Retinal pigment epithelial cell (primary cell): ENCODE data around the gene APOF.

Source experiments
- DNase-seq: peaks from one replicate; pipeline ENCODE4 v3.0.0-alpha.2; 2010; ENCODE audit warnings: low read depth
- H3K4me3 ChIP-seq: 2 replicates; pipeline ENCODE4 v1.5.1; 2011; ENCODE audit warnings: mild to moderate bottlenecking, low read length, control low read depth, moderate library complexity
- TF ChIP-seq, protein P1 (sequence below): conservative IDR thresholded peaks from 2 replicates; pipeline ENCODE4 v1.5.1; 2011; ENCODE audit warnings: low read depth, low read length, control low read depth, inconsistent platforms

Gene APOF

DNA sequence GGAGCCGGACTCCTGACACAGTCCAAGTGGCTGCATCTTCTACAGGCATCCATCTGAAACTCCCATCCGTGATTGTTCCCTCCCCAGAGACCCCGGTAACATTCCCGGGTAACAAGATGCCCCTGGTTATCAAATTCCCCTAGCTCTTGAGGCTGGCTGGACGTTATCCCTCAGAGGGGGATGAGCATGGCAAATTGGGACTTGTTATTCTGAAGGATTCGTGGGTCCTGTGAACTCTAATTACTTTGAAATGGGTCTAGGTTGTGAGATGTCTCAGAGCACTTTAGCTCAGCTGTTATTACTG lies 28.2 kb downstream of the APOF start:
- H3K4me3 ChIP-seq, result peak overlapping the region; percentile 75
- TF ChIP-seq, protein P1, sequence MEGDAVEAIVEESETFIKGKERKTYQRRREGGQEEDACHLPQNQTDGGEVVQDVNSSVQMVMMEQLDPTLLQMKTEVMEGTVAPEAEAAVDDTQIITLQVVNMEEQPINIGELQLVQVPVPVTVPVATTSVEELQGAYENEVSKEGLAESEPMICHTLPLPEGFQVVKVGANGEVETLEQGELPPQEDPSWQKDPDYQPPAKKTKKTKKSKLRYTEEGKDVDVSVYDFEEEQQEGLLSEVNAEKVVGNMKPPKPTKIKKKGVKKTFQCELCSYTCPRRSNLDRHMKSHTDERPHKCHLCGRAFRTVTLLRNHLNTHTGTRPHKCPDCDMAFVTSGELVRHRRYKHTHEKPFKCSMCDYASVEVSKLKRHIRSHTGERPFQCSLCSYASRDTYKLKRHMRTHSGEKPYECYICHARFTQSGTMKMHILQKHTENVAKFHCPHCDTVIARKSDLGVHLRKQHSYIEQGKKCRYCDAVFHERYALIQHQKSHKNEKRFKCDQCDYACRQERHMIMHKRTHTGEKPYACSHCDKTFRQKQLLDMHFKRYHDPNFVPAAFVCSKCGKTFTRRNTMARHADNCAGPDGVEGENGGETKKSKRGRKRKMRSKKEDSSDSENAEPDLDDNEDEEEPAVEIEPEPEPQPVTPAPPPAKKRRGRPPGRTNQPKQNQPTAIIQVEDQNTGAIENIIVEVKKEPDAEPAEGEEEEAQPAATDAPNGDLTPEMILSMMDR, result no peak
- DNase-seq, result no peak

DNA sequence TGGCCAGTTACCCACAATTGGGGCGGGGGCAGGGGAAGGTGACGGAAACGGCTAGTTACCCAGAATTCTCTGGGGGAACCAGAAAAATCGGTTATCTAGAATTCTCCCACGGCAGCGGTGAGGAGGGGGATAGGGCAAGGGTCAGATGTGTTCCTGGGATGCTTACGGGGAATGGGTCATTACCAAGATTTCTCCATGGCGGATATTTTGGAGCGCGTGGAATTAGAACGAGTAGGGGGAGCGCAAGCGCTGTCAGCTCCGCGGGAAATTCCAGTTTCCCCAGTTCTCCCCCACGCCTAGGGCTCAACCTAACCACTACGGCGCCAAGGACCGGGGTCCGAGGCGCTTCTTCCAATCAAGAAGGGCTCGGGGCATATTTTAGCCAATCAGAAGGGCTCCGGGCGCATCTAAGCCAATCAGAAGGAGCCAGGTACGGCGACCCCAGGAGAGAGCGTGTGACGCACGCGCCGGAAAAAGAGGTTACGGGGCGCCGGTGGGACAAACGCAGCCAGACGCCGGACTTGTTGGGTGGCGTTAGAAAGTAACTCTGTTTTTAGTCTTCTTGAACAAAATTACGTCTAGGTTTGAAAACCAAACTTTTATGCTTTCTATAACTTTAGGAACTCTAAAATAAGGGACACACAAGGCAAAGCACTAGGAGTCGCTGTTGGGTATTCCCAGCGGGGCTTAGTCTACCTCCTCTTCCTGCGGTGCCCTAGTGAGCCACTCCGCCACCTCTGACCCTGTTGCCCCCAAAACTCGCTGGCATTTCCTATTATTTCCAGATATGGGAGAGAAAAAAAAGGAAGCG lies 28.8 kb downstream of the APOF start, which contains the start of gene PAN2:
Gene PAN2 (minus strand): TSS at position 322 of the 811 bp plus-strand sequence. CDS start 906 bp downstream, outside the sequence.
- TF ChIP-seq, protein P1, result peak; percentile 68
- DNase-seq, result peak; percentile 95
- peak within 1 kb of the TSS; percentile 75 for H3K4me3 ChIP-seq

DNA sequence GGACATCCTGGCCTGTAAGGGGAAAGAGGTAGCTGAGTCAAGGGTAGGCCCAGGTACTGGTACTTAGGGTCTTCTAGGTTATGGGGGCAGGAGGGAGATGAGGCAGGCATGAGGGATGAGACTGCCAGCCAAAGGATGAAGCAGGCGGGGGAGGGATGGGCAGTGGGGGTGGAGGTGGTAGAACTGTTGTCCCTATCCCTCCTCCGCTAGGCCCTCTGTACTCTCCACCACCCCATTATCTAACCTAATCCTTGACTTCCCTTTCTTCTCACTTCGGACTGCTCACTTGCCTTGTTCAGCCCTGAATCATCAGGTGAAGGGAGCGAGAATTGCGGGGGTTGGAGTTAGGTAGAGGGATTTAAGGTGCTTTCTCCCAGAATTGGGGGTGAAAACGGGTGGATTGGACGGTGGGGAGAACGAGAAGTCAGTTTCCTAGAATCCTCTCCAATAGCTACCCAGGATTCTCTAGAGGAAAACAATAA lies 29.4 kb downstream of the APOF start:
- no peak for DNase-seq
- H3K4me3 ChIP-seq, result peak overlapping the region; percentile 75
- TF ChIP-seq, protein P1, result no peak

DNA sequence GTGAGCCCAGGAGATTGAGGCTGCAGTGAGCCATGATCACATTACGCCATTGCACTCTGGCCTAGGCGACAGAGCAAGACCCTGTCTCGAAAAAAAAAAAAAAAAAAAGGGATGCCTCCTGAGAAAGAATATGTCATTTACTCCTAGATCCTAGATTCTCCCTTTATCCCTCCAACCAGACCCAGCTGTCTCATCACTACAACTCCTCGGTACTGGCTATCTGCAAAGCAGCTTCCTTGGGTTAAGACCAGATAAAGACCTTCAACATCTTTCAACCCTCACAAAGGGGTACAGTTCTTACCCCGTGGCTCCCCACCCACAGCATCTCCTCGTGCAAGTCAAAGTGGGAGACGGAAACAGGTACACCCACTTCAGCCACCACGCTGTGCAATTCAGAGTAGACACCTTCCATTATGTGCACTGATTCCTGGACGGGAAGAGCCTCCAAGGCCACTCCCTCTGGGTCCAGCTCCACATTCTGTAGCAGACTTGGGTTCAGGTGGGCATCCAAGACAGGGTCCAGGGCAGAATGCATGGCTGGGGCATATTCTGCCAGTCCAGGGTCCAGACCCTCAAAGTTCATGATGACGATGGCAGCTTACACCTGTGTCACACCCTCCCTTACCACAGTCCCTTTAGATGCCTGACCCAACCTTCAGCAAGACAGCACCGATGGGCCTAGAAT lies 30.0 kb downstream of the APOF start:
- no peak for DNase-seq
- TF ChIP-seq, protein P1, result no peak
- H3K4me3 ChIP-seq, result peak overlapping the region; percentile 75

DNA sequence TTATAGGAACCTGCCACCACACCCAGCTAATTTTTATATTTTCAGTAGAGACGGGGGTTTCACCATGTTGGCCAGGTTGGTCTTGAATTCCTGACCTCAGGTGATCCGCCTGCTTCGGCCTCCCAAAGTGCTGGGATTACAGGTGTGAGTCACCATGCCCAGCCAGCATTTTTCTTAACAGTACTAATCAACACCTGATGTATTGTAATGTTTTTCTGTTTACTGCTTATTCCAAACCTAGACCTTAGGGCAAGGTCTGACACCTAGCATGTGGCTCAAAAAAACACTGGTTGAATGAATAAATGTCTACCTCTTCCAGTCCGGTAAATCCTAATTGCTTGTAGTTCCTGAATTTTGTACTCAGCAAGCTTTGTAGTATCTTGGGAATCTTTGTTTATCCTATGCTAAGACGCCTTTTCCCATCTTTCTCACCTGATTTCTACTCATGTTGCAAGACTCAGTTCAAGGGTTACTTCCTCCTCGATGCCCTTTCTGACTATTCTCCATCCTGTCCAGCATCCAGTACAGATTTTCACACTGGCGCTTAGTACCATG lies 31.6 kb downstream of the APOF start:
- TF ChIP-seq, protein P1, result no peak
- H3K4me3 ChIP-seq, result no peak overlapping the region
- no peak for DNase-seq

DNA sequence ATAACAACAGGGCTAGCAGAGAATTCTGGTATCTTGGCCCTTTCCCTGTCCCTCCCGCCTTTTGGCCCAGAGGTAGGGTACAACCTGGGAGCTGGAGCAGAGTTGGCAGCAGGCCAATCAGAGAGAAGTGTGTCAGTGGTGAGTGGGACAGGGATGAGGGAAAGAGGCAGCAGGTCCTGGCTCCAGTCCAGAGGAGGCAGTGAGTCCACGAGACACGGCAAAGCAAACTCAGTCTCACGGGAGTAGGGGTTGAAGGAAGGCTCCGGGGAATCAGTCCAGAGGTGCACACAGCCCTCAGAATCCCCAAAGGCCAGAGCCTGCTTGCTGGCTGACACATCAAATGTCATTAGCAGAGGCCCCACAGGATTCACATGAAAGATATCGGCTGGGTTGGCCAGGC lies 36.1 kb downstream of the APOF start:
- no peak overlapping the region for H3K4me3 ChIP-seq
- DNase-seq, result no peak
- TF ChIP-seq, protein P1, result no peak
